H9 (cell line): Measurements from ENCODE around the gene NBEAL1. TPM values are rescaled to one million over a fixed set of nuclear protein-coding genes. Genes with fewer than 3 reads are reported as not detected.
A peak's percentile ranks its signal among the peaks of the same experiment; 100 is the strongest.

Source experiments
- DNase-seq: peaks from one replicate; pipeline ENCODE4 v3.0.0-alpha.2; 2017
- H2AFZ ChIP-seq: one replicate; pipeline ENCODE4 v1.6.1; 2013; ENCODE audit warnings: mild to moderate bottlenecking, low read length, control low read depth, moderate library complexity
- H2AK5ac ChIP-seq: 2 replicates; pipeline ENCODE4 v1.6.1; 2013; ENCODE audit warnings: low read length, control low read depth, mixed read lengths; ENCODE audit not compliant: insufficient read length
- H2BK120ac ChIP-seq: one replicate; pipeline ENCODE4 v1.6.1; 2013; ENCODE audit warnings: low read depth, mild to moderate bottlenecking, low read length, control low read depth, inconsistent platforms; ENCODE audit not compliant: poor library complexity, severe bottlenecking
- H2BK12ac ChIP-seq: 2 replicates; pipeline ENCODE4 v1.6.1; 2013; ENCODE audit warnings: low read length, control low read depth, mixed read lengths, low read depth; ENCODE audit not compliant: insufficient read length
- H2BK15ac ChIP-seq: 2 replicates; pipeline ENCODE4 v1.6.1; 2013; ENCODE audit warnings: low read depth, low read length, control low read depth
- H2BK20ac ChIP-seq: one replicate; pipeline ENCODE4 v1.6.1; 2013; ENCODE audit warnings: low read depth, mild to moderate bottlenecking, low read length, control low read depth, inconsistent platforms; ENCODE audit not compliant: poor library complexity, severe bottlenecking
- H2BK5ac ChIP-seq: 2 replicates; pipeline ENCODE4 v1.6.1; 2013; ENCODE audit warnings: low read length, control low read depth, mixed read lengths; ENCODE audit not compliant: insufficient read length
- H3K14ac ChIP-seq: 2 replicates; pipeline ENCODE4 v1.6.1; 2013; ENCODE audit warnings: low read length, control low read depth; ENCODE audit not compliant: insufficient read depth
- H3K18ac ChIP-seq: 2 replicates; pipeline ENCODE4 v1.6.1; 2013; ENCODE audit warnings: low read depth, mild to moderate bottlenecking, mixed read lengths, low read length, control low read depth; ENCODE audit not compliant: insufficient read length
- H3K23ac ChIP-seq: 2 replicates; pipeline ENCODE4 v1.6.1; 2013; ENCODE audit warnings: low read length, control low read depth, mixed read lengths, low read depth; ENCODE audit not compliant: insufficient read length
- H3K23me2 ChIP-seq: 2 replicates; pipeline ENCODE4 v1.6.1; 2013; ENCODE audit warnings: low read depth, mild to moderate bottlenecking, mixed read lengths, low read length, control low read depth; ENCODE audit not compliant: insufficient read length, poor library complexity, severe bottlenecking
- H3K27ac ChIP-seq: 2 replicates; pipeline ENCODE4 v1.5.1; 2013; ENCODE audit warnings: low read length, control low read depth, mixed read lengths, low read depth; ENCODE audit not compliant: insufficient read length
- H3K27me3 ChIP-seq: 2 replicates; pipeline ENCODE4 v1.6.1; 2013; ENCODE audit warnings: low read length, control low read depth, inconsistent platforms; ENCODE audit not compliant: insufficient read depth
- H3K4ac ChIP-seq: 2 replicates; pipeline ENCODE4 v1.6.1; 2013; ENCODE audit warnings: low read depth, mild to moderate bottlenecking, control low read depth, inconsistent platforms, low read length, moderate library complexity
- H3K4me1 ChIP-seq: 2 replicates; pipeline ENCODE4 v1.6.1; 2013; ENCODE audit warnings: low read length, control low read depth, inconsistent platforms; ENCODE audit not compliant: insufficient read depth
- H3K4me2 ChIP-seq: 2 replicates; pipeline ENCODE4 v1.6.1; 2013; ENCODE audit warnings: low read length, control low read depth, mixed read lengths; ENCODE audit not compliant: insufficient read length, insufficient read depth
- H3K56ac ChIP-seq: 2 replicates; pipeline ENCODE4 v1.6.1; 2013; ENCODE audit warnings: low read depth, mild to moderate bottlenecking, mixed read lengths, low read length, control low read depth; ENCODE audit not compliant: insufficient read length
- H3K79me1 ChIP-seq: 2 replicates; pipeline ENCODE4 v1.6.1; 2013; ENCODE audit warnings: low read depth, mild to moderate bottlenecking, moderate library complexity, low read length, control low read depth, inconsistent platforms; ENCODE audit not compliant: insufficient read depth, poor library complexity, severe bottlenecking
- H3K79me2 ChIP-seq: 2 replicates; pipeline ENCODE4 v1.6.1; 2013; ENCODE audit warnings: low read length, control low read depth, inconsistent platforms; ENCODE audit not compliant: insufficient read depth
- H3K9ac ChIP-seq: 2 replicates; pipeline ENCODE4 v1.6.1; 2013; ENCODE audit warnings: low read length, control low read depth, mixed read lengths; ENCODE audit not compliant: insufficient read length; ENCODE audit errors: extremely low read depth
- H3K9me3 ChIP-seq: one replicate; pipeline ENCODE4 v1.6.1; 2013; ENCODE audit warnings: low read depth, low read length, inconsistent platforms; ENCODE audit not compliant: control insufficient read depth
- H3T11ph ChIP-seq: one replicate; pipeline ENCODE4 v1.6.1; 2013; ENCODE audit warnings: mild to moderate bottlenecking, low read length, control low read depth, inconsistent platforms
- H4K20me1 ChIP-seq: one replicate; pipeline ENCODE4 v1.6.1; 2013; ENCODE audit not compliant: control insufficient read depth, insufficient read length, insufficient read depth
- H4K5ac ChIP-seq: 2 replicates; pipeline ENCODE4 v1.6.1; 2013; ENCODE audit warnings: low read depth, mild to moderate bottlenecking, mixed read lengths, low read length, control low read depth; ENCODE audit not compliant: insufficient read length
- H4K8ac ChIP-seq: replicated peaks from 2 replicates; pipeline ENCODE4 v1.6.1; 2013; ENCODE audit warnings: low read length, control low read depth, mixed read lengths, low read depth; ENCODE audit not compliant: insufficient read length
- H4K91ac ChIP-seq: 2 replicates; pipeline ENCODE4 v1.6.1; 2013; ENCODE audit warnings: low read depth, mild to moderate bottlenecking, moderate library complexity, mixed read lengths, low read length, control low read depth; ENCODE audit not compliant: insufficient read length
- H3K27ac Mint-ChIP-seq, 3 experiments: 2 replicates in 2 of 3; 3 replicates in 1 of 3; pipeline ENCODE4 v1.8.0; 2020 to 2021; ENCODE audit warnings: mixed read lengths in 3 of 3, mild to moderate bottlenecking in 1 of 3, moderate library complexity in 1 of 3
- H3K27me3 Mint-ChIP-seq: 2 replicates; pipeline ENCODE4 v1.8.0; 2021; ENCODE audit warnings: low read depth, mild to moderate bottlenecking, moderate library complexity, mixed read lengths
- H3K36me3 Mint-ChIP-seq, 3 experiments: 2 replicates in 2 of 3; 3 replicates in 1 of 3; pipeline ENCODE4 v1.8.0; 2020 to 2021; ENCODE audit warnings: low read depth in 3 of 3, mixed read lengths in 3 of 3; ENCODE audit not compliant: insufficient read depth in 1 of 3
- H3K4me1 Mint-ChIP-seq, 2 experiments: 2 replicates each; pipeline ENCODE4 v1.8.0; 2020; ENCODE audit warnings: mixed read lengths in 2 of 2
- H3K4me3 Mint-ChIP-seq, 2 experiments: 2 replicates in 1 of 2; 3 replicates in 1 of 2; pipeline ENCODE4 v1.8.0; 2020 to 2021; ENCODE audit warnings: mild to moderate bottlenecking in 2 of 2, mixed read lengths in 2 of 2, moderate library complexity in 1 of 2
- H3K9me3 Mint-ChIP-seq, 2 experiments: 2 replicates in 1 of 2; 3 replicates in 1 of 2; pipeline ENCODE4 v1.8.0; 2020; ENCODE audit warnings: mild to moderate bottlenecking in 2 of 2, mixed read lengths in 2 of 2, moderate library complexity in 1 of 2
- WGBS: extraction: QIAGEN DNeasy Blood & Tissue Kit; methylation state at CpG from one replicate; pipeline ENCODE4 v1.1.7; 2013; ENCODE audit warnings: missing lambda C conversion rate, low lambda C conversion rate, mixed read lengths; ENCODE audit not compliant: insufficient read length; ENCODE audit errors: extremely low coverage; 5-methylcytosine and 5-hydroxymethylcytosine counted together
- long read RNA-seq: library from polyadenylated mRNA; unstranded; transcript quantifications from one replicate; pipeline ENCODE4 v2.0.0, GENCODE V29; 2020
- total RNA-seq: library from RNA; stranded (reverse); gene quantifications from 2 replicates; pipeline ENCODE4 v1.2.1, GENCODE V29; 2021
- TF ChIP-seq, protein P1 (sequence below): fragments of 200-600 bp; sonication (generic); conservative IDR thresholded peaks from 3 replicates; pipeline ENCODE4 v1.8.0; 2021; ENCODE audit warnings: antibody characterized with exemption, mild to moderate bottlenecking

The NBEAL1 gene
- 10.1 and 12.6 TPM in 2 replicates for total RNA-seq
- long read RNA-seq, partial matches to known transcripts = 1 of 3 reads
- long read RNA-seq, other reads (novel, unspliced or antisense) = 2 of 3 reads

- no peaks in the 10 kb centered on the region for H3K9me3 Mint-ChIP-seq
- Histone ChIP-seq H3K14ac (peak within 1 kb of the TSS; percentile 67), H3K79me2 (no peaks in the 10 kb centered on the region), H3K27me3 (no peaks in the 10 kb centered on the region), H3K9ac (peak within 1 kb of the TSS; percentile 88), H4K5ac (no peak within 1 kb of the TSS), H2BK120ac (no peak within 1 kb of the TSS), H3K56ac (no peak within 1 kb of the TSS), H4K91ac (no peak within 1 kb of the TSS), H3K18ac (peak within 1 kb of the TSS; percentile 68), H3K23ac (no peak within 1 kb of the TSS), H3K79me1 (no peaks in the 10 kb centered on the region), H2BK20ac (no peak within 1 kb of the TSS), H3K9me3 (no peaks in the 10 kb centered on the region), H3K4me2 (peak within 1 kb of the TSS; percentile 88), H3T11ph (no peak within 1 kb of the TSS), H2AFZ (peak within 1 kb of the TSS; percentile 66), H4K20me1 (no peaks in the 10 kb centered on the region), H2AK5ac (no peak within 1 kb of the TSS), H3K27ac (peak within 1 kb of the TSS; percentile 35), H4K8ac (no peak within 1 kb of the TSS), H2BK5ac (no peak within 1 kb of the TSS), H3K4me1 (no peaks in the 10 kb centered on the region), H3K4ac (no peak within 1 kb of the TSS; the same call in 1 of the 2 replicates), H2BK12ac (no peak within 1 kb of the TSS), H2BK15ac (no peak within 1 kb of the TSS), H3K23me2 (no peaks in the 10 kb centered on the region)
- H3K4me1 Mint-ChIP-seq = peaks cover 21 to 33% of the 10 kb centered on the region in 2 experiments
- H3K36me3 Mint-ChIP-seq = no peaks in the 10 kb centered on the region
- DNase-seq = peak; percentile 99
- peaks cover 2% of the 10 kb centered on the region for H3K27me3 Mint-ChIP-seq
- TF ChIP-seq, protein P1, sequence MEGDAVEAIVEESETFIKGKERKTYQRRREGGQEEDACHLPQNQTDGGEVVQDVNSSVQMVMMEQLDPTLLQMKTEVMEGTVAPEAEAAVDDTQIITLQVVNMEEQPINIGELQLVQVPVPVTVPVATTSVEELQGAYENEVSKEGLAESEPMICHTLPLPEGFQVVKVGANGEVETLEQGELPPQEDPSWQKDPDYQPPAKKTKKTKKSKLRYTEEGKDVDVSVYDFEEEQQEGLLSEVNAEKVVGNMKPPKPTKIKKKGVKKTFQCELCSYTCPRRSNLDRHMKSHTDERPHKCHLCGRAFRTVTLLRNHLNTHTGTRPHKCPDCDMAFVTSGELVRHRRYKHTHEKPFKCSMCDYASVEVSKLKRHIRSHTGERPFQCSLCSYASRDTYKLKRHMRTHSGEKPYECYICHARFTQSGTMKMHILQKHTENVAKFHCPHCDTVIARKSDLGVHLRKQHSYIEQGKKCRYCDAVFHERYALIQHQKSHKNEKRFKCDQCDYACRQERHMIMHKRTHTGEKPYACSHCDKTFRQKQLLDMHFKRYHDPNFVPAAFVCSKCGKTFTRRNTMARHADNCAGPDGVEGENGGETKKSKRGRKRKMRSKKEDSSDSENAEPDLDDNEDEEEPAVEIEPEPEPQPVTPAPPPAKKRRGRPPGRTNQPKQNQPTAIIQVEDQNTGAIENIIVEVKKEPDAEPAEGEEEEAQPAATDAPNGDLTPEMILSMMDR = no peak
- peak within 1 kb of the TSS; percentile 97 to 99 (median 98) for H3K27ac Mint-ChIP-seq
- WGBS = no CpG with 5 or more reads among the region's 59 CpGs
- peak within 1 kb of the TSS; percentile 93 to 94 for H3K4me3 Mint-ChIP-seq
Measured at GRCh38 chr2:203014456-203015199, at the start of gene NBEAL1. Gene NBEAL1, plus strand, starts transcription at chr2:203014875. Its CDS starts 1,510 bp downstream, at chr2:203016385.
